Erythroblast (primary cell): ENCODE results near the gene ZNF618.

Experiments used
- DNase-seq, 2 experiments: peaks; one replicate each; lab custom pipeline; 2025; lab: John Stamatoyannopoulos, UW
- GATA1 ChIP-seq: IDR thresholded peaks from 2 replicates; pipeline ENCODE4 v1.6.1; 2011; ENCODE audit warnings: low read depth, mild to moderate bottlenecking, control low read depth, low read length, moderate library complexity
- POLR2A ChIP-seq: IDR thresholded peaks from 2 replicates; pipeline ENCODE4 v1.6.1; 2011; ENCODE audit warnings: mild to moderate bottlenecking, low read length

The ZNF618 gene

GRCh38 chr9:114015607-114016006 lies 139.5 kb downstream of the ZNF618 start:
- DNase-seq, result no peak
- TF ChIP-seq POLR2A (no peak), GATA1 (no peak)

GRCh38 chr9:114016101-114016500 lies 140.0 kb downstream of the ZNF618 start:
- no peak for TF ChIP-seq POLR2A
- TF ChIP-seq GATA1, result no peak
- DNase-seq, result no peak

GRCh38 chr9:114016629-114017423 lies 140.7 kb downstream of the ZNF618 start:
- no peak for DNase-seq
- TF ChIP-seq POLR2A (no peak), GATA1 (no peak)

- DNase-seq, result no peak
- TF ChIP-seq POLR2A (no peak), GATA1 (no peak)
Observed at GRCh38 chr9:114017741-114018715, 141.9 kb downstream of the ZNF618 start.

GRCh38 chr9:114021578-114021977 lies 145.5 kb downstream of the ZNF618 start:
- TF ChIP-seq GATA1 (no peak), POLR2A (no peak)
- no peak for DNase-seq

GRCh38 chr9:114023961-114024360 lies 147.9 kb downstream of the ZNF618 start:
- DNase-seq, result no peak
- TF ChIP-seq GATA1, result no peak
- no peak for TF ChIP-seq POLR2A

- no peak for TF ChIP-seq POLR2A
- no peak for TF ChIP-seq GATA1
- DNase-seq, result no peak
Observed at GRCh38 chr9:114025196-114025753, 149.2 kb downstream of the ZNF618 start.

- DNase-seq, result no peak
- TF ChIP-seq GATA1 (no peak), POLR2A (no peak)
Observed at GRCh38 chr9:114025760-114026159, 149.7 kb downstream of the ZNF618 start.

- DNase-seq, result no peak
- TF ChIP-seq POLR2A (no peak), GATA1 (no peak)
Observed at GRCh38 chr9:114026335-114026734, 150.2 kb downstream of the ZNF618 start.

- DNase-seq, result no peak
- TF ChIP-seq GATA1, result no peak
- TF ChIP-seq POLR2A, result no peak
Observed at GRCh38 chr9:114027159-114027862, 151.2 kb downstream of the ZNF618 start.

GRCh38 chr9:114027863-114028465 lies 151.9 kb downstream of the ZNF618 start:
- TF ChIP-seq POLR2A (no peak), GATA1 (no peak)

GRCh38 chr9:114028646-114029045 lies 152.5 kb downstream of the ZNF618 start:
- no peak for DNase-seq
- TF ChIP-seq GATA1, result no peak
- no peak for TF ChIP-seq POLR2A

More at GRCh38 chr9:114027863-114028465, 151.9 kb downstream of the ZNF618 start:
- no peak for DNase-seq
